Measurements from ENCODE around the gene PLIN1.

The PLIN1 gene

GRCh38 chr15:89680282-89680873 lies 1.2 kb upstream of the PLIN1 start:
- no peak overlapping the region for H3K27ac ChIP-seq
- in situ Hi-C loops (cut with HindIII; ENCODE audit: low pct_ligation_motif_present, low sequenced_read_pairs), result no loop called here
- H3K27me3 ChIP-seq (replicated peaks), result no peaks in the 10 kb centered on the region
- TF ChIP-seq CTCF (IDR thresholded peaks at IDR 0.05; ENCODE audit: low read depth, low read length, missing control alignments), result no peak
- no peak for DNase-seq
- H3K36me3 ChIP-seq (replicated peaks), result no peaks in the 10 kb centered on the region
- H3K4me3 ChIP-seq (ENCODE audit: low read depth, low read length), result no peak overlapping the region

- TF ChIP-seq CTCF (IDR thresholded peaks at IDR 0.05; ENCODE audit: low read depth, low read length, missing control alignments), result no peak
- Histone ChIP-seq H3K4me3 (ENCODE audit: low read depth, low read length) (no peak overlapping the region), H3K27ac (no peak overlapping the region), H3K36me3 (replicated peaks) (no peaks in the 10 kb centered on the region), H3K27me3 (replicated peaks) (no peaks in the 10 kb centered on the region)
- no peak for DNase-seq
- in situ Hi-C loops (cut with HindIII; ENCODE audit: low pct_ligation_motif_present, low sequenced_read_pairs), result no loop called here
These were observed 1.8 kb downstream of the PLIN1 start for GRCh38 chr15:89677381-89677780.

- no peak for TF ChIP-seq CTCF (IDR thresholded peaks at IDR 0.05; ENCODE audit: low read depth, low read length, missing control alignments)
- in situ Hi-C loops (cut with HindIII; ENCODE audit: low pct_ligation_motif_present, low sequenced_read_pairs), result no loop called here
- Histone ChIP-seq H3K27ac (no peak overlapping the region), H3K27me3 (replicated peaks) (no peaks in the 10 kb centered on the region), H3K4me3 (ENCODE audit: low read depth, low read length) (no peak overlapping the region), H3K36me3 (replicated peaks) (no peaks in the 10 kb centered on the region)
- DNase-seq, result no peak
These were observed 3.6 kb downstream of the PLIN1 start for GRCh38 chr15:89675606-89676005.

- in situ Hi-C loops (cut with HindIII; ENCODE audit: low pct_ligation_motif_present, low sequenced_read_pairs), result no loop called here
- no peak for TF ChIP-seq CTCF (IDR thresholded peaks at IDR 0.05; ENCODE audit: low read depth, low read length, missing control alignments)
- Histone ChIP-seq H3K27ac (no peak overlapping the region), H3K27me3 (replicated peaks) (no peaks in the 10 kb centered on the region), H3K36me3 (replicated peaks) (no peaks in the 10 kb centered on the region), H3K4me3 (ENCODE audit: low read depth, low read length) (no peak overlapping the region)
- no peak for DNase-seq
These were observed 4.6 kb downstream of the PLIN1 start for GRCh38 chr15:89674526-89674925.

GRCh38 chr15:89673165-89673512 lies 6.0 kb downstream of the PLIN1 start:
- no peaks in the 10 kb centered on the region for H3K27me3 ChIP-seq (replicated peaks)
- in situ Hi-C loops (cut with HindIII; ENCODE audit: low pct_ligation_motif_present, low sequenced_read_pairs), result no loop called here
- H3K36me3 ChIP-seq (replicated peaks), result no peaks in the 10 kb centered on the region
- no peak overlapping the region for H3K4me3 ChIP-seq (ENCODE audit: low read depth, low read length)
- H3K27ac ChIP-seq, result no peak overlapping the region
- TF ChIP-seq CTCF (IDR thresholded peaks at IDR 0.05; ENCODE audit: low read depth, low read length, missing control alignments), result peak; percentile 79
- no peak for DNase-seq
